CD4-positive, alpha-beta T cell treated with Interleukin-15 for 4 hours (primary cell): ENCODE results near the gene VAV3.

Source experiments
- DNase-seq: peaks from one replicate; pipeline ENCODE4 v3.0.0-alpha.2; 2020; ENCODE audit warnings: low spot score

Gene VAV3

DNA sequence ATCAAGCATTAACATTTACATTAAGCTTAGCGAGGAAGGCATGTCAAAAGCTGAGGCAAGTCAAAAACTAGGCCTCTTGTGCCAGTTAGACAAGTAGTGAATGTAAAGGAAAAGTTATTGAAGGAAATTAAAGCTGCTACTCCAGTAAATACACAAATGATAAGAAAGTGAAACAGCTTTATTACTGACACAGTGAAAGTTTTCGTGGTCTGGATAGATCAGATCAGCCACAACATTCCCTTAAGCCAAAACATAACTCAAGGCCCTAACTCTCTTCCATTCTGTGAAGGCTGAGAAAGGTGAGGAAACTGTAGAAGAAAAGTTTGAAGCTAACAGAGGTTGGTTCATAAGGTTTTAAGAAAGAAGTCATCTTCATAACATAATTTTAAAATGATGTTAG, 131.9 kb downstream of the VAV3 start:
- no peak for DNase-seq

DNA sequence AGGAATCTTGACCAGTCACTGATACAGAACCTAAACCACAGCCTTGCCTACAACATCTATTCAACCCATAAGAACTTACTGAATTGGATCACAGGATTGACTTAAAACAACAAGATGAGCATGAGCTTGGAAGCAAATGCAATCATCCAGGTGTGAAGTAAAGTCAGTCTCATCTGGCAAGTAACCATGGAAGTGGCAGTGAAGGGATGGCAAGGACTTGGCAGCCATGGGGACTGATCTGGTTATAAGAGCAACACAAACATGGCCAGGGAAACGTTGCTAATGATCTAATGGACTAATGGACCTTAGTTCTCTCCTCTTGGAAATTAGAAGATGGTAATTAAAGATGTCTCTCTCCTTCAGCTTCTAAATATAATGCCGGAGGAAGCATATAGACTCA, 133.1 kb downstream of the VAV3 start:
- DNase-seq = no peak

- DNase-seq = no peak
Measured at GRCh38 chr1:107830526-107830925, 134.5 kb downstream of the VAV3 start.

GRCh38 chr1:107830075-107830474, 134.9 kb downstream of the VAV3 start:
- no peak for DNase-seq

DNA sequence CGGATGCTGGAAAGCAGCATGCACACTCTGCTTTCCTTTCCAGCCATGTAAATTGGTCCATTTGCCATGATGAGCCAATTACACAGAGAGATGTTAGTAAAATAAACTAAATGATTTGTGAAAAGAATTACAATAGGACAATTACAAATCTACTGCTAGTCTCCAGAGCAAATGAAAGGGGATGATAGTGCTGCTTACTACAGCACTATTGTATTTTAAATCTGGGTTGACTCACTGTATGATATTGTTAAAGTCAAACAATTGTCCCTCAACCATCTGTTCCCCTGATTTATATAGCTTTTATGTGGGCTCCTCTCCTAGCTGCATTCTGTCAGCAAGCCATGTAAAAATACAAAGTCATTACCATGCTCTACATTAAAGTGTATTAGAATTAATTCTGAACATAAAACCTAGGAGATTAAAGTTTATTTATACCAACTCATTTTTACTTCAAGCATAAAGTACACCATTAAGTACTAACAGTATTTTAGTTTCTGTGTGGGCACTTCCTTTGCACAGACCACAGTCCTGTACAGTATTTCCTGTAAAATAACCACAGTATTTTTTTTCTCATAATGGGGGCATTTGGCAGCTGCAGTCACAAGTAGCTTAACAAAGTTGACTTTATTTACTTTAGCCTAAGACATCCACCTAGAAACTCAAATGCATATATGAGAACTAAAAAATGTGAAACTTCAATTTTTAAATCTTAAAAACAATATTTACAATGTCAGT, 135.8 kb downstream of the VAV3 start:
- peak; percentile 37 for DNase-seq

DNA sequence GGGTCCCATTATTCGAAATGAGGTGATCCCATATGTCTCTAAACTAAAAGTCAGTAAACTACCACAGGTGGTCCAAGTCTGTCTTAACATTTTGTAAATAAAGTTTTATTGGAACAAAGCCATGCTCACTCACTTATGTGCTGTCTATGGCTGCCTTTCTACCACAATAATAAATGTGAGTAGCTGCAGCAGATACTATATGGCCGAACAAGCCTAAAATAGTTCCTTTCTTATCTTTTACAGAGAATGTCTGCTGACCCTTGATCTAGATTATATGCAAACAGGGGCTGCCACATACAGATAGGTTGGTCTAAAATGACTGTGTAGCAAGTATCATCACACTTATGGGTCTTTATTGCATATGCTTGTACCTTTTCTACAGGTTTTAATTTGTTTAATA, 140.0 kb downstream of the VAV3 start:
- DNase-seq = no peak

- peak; percentile 28 for DNase-seq
Measured at GRCh38 chr1:107821340-107821739, 143.6 kb downstream of the VAV3 start.

DNA sequence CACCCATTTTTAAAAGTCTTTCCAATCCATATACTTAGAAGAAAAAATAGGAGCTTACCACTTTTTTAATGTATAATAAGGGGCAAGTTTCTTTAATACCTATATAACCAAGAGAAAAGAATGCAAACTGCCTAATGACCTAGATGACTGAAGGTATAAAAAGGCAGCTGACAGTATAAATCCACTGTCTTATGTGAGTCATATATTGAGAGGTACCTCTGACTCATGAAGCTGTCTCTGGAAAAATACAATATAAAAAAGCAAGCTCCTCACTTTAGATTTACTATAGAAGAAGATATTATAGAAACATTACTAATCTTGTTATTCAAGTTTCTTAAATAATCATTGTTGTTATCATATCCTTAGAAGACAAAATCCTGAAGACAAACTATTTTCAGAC, 144.2 kb downstream of the VAV3 start:
- peak; percentile 9 for DNase-seq

DNA sequence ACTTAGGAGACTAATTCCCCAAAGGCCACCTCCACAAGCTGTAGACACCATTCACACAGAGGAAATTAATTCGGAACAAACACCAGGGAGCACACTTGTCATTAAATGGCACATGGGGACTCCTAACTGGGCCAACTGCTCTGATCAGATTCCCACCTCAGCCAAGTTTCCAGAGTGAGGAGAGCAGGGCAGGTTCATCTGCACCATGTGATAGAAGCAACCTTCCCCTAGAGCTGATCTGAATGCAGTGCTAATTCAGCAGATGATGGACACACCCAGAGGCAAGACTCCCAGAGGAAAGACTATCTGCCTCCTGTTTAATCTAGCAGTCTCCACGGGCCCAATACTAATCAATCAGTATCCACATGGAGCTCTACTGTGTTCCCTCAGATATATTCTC, 147.0 kb downstream of the VAV3 start:
- DNase-seq = no peak

GRCh38 chr1:107817206-107817605, 147.8 kb downstream of the VAV3 start:
- no peak for DNase-seq

GRCh38 chr1:107810291-107810951, 154.6 kb downstream of the VAV3 start:
- DNase-seq = no peak

- no peak for DNase-seq
Measured at GRCh38 chr1:107807855-107808254, 157.1 kb downstream of the VAV3 start.

- no peak for DNase-seq
Measured at GRCh38 chr1:107807405-107807804, 157.6 kb downstream of the VAV3 start.

- no peak for DNase-seq
Measured at GRCh38 chr1:107806902-107807301, 158.1 kb downstream of the VAV3 start.

DNA sequence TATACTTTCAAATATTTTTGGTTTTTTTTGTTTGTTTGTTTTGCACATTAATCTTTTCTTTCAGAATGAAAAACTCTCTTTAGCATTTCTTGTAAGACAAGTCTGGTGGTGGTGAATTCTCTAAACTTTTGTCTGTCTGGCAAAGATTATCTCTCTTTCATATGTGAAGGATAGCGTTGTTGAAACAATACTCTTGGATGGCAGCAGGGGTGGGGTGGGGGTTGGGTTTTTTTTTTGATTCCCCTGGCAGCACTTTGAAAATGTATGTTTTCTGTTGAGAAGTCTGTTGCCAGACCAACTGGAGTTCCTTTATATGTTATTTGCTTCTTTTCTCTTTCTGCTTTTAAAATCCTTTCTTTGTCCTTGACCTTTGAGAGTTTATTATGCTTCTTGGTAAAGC, 160.2 kb downstream of the VAV3 start:
- DNase-seq = no peak

DNA sequence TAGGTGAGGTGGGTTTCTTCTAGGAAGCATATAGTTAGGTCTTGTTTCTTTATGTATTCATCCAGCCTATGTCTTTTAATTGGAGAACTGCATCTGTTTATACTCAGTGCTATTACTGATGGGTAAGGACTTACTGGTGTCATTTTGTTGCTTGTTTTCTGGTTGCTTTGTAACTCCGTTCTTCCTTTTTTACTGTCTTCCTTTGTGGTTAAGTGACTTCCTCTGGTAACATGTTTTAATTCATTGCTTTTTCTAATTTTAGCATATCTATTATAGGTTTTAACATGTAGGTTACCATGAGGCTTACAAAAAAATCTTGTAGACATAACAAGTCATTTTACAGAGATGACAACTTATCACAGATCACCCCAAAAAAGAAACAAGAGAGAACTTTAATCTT, 160.8 kb downstream of the VAV3 start:
- peak; percentile 20 for DNase-seq

GRCh38 chr1:107803579-107803978, 161.4 kb downstream of the VAV3 start:
- DNase-seq = no peak

- no peak for DNase-seq
Measured at GRCh38 chr1:107802654-107803053, 162.3 kb downstream of the VAV3 start.

- DNase-seq = no peak
Measured at GRCh38 chr1:107795994-107796393, 169.0 kb downstream of the VAV3 start.

GRCh38 chr1:107795441-107795840, 169.5 kb downstream of the VAV3 start:
- DNase-seq = peak; percentile 16

GRCh38 chr1:107794571-107794970, 170.4 kb downstream of the VAV3 start:
- DNase-seq = no peak

GRCh38 chr1:107793896-107794453, 171.0 kb downstream of the VAV3 start:
- no peak for DNase-seq

- DNase-seq = no peak
Measured at GRCh38 chr1:107791348-107791747, 173.6 kb downstream of the VAV3 start.
